ENCODE data around the gene BAHCC1.

The BAHCC1 gene

DNA sequence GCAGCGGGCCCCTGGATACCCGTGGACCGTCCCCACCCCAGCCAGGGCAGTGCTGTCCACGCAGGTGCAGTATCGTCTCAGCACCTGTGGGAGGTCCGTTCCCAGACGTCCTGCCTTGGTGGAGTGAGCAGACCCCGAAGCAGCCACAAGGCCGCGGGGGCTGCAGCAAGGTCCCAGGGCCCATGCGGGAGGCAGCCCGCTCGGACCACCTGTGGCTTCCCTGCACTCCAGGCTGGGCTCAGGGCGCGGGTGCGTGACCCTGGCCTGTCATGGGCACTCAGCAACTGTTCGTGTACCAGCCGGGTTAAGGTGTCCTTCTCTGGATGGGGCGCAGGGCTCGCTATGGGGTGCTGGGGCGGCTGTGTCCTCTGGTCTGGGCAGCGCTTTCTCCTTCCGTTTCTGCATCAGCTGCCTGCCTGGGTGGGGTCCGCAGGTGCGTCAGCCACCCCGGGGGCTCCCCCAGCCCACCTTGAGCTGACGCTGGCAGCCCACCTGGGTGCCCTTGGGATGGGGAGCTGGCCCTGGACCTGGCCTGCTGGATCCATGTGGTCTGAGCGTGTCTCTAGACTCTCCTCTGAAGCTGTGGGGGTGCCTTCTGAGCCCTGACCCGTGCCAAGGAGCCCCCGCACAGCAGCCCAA is 18.4 kb downstream of the BAHCC1 start:
- Histone ChIP-seq H3K9ac (ENCODE audit: low read length) (no peak overlapping the region), H4K20me1 (ENCODE audit: insufficient read depth, low read length) (no peaks in the 10 kb centered on the region; the same call in 1 of the 2 replicates), H3K4me3 (ENCODE audit: low read length) (no peak overlapping the region), H3F3A (ENCODE audit: insufficient read depth, low read length) (no peaks in the 10 kb centered on the region), H3K79me2 (ENCODE audit: low read length) (no peaks in the 10 kb centered on the region), H3K27ac (ENCODE audit: low read length) (no peak overlapping the region), H3K4me2 (ENCODE audit: low read depth, low read length) (no peak overlapping the region), H3K9me3 (replicated peaks; ENCODE audit: insufficient read depth, low read length) (no peaks in the 10 kb centered on the region), H3K9me2 (replicated peaks; ENCODE audit: insufficient read depth, low read length) (no peaks in the 10 kb centered on the region), H3K4me1 (ENCODE audit: low read length) (no peaks in the 10 kb centered on the region), H2AFZ (ENCODE audit: low read length) (no peak overlapping the region), H3K36me3 (replicated peaks; ENCODE audit: insufficient read depth, low read length) (no peaks in the 10 kb centered on the region), H3K27me3 (replicated peaks; ENCODE audit: insufficient read depth, low read length) (peaks cover 89% of the 10 kb centered on the region)
- DNase-seq: no peak
- TF ChIP-seq, protein P1, sequence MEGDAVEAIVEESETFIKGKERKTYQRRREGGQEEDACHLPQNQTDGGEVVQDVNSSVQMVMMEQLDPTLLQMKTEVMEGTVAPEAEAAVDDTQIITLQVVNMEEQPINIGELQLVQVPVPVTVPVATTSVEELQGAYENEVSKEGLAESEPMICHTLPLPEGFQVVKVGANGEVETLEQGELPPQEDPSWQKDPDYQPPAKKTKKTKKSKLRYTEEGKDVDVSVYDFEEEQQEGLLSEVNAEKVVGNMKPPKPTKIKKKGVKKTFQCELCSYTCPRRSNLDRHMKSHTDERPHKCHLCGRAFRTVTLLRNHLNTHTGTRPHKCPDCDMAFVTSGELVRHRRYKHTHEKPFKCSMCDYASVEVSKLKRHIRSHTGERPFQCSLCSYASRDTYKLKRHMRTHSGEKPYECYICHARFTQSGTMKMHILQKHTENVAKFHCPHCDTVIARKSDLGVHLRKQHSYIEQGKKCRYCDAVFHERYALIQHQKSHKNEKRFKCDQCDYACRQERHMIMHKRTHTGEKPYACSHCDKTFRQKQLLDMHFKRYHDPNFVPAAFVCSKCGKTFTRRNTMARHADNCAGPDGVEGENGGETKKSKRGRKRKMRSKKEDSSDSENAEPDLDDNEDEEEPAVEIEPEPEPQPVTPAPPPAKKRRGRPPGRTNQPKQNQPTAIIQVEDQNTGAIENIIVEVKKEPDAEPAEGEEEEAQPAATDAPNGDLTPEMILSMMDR (IDR thresholded peaks at IDR 0.05; ENCODE audit: low read length): no peak
- TF ChIP-seq EZH2phosphoT487 (IDR thresholded peaks at IDR 0.05; ENCODE audit: low read length): no peak
- TF ChIP-seq EZH2 (optimal IDR thresholded peaks at IDR 0.05; ENCODE audit: low read depth, low read length): no peak

DNA sequence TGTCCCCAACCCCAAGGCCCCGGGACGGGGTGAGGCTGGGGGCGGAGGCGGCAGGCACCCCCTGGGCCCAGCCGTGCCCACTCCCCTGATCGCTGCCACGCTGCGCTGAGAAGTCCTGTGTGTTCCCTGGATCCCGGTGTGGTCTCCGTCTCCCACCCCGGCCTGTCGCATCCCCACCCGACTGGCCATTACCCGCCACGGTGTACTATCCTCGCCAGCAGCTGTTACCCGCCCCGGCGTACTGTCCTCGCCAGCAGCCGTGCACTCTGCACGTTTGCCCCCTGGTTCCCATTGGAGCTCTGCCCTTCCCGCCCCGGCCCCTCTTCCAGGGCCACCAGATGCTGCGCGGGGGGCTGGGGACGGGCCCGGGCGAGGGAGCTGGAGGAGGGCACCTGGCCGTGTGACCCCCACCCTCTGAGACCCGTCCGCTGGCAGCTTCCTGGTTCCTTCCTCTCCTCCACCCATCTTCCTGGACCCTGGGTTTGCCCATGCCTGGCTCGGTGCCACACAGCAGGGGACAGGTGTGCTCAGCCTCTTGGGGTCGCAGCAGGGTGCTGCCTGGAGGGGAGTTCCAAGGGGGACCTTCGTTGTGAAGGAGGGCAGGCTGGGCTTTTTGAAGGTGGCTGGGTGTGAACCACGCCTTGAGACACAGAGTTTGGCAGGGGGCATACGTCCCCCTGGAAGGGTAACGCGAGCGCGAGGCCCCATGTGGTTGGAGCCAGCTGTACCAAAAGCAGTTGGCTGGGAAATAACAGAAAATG is 19.7 kb downstream of the BAHCC1 start:
- H2AFZ ChIP-seq (ENCODE audit: low read length): no peak overlapping the region
- no peaks in the 10 kb centered on the region for H3K36me3 ChIP-seq (replicated peaks; ENCODE audit: insufficient read depth, low read length)
- no peak for DNase-seq
- H3K79me2 ChIP-seq (ENCODE audit: low read length): no peaks in the 10 kb centered on the region
- H3K27me3 ChIP-seq (replicated peaks; ENCODE audit: insufficient read depth, low read length): peaks cover 89% of the 10 kb centered on the region
- no peaks in the 10 kb centered on the region for H3K4me1 ChIP-seq (ENCODE audit: low read length)
- no peak overlapping the region for H3K4me3 ChIP-seq (ENCODE audit: low read length)
- H3K27ac ChIP-seq (ENCODE audit: low read length): no peak overlapping the region
- H4K20me1 ChIP-seq (ENCODE audit: insufficient read depth, low read length): no peaks in the 10 kb centered on the region; the same call in 1 of the 2 replicates
- TF ChIP-seq, protein P1 (IDR thresholded peaks at IDR 0.05; ENCODE audit: low read length): no peak
- TF ChIP-seq EZH2 (optimal IDR thresholded peaks at IDR 0.05; ENCODE audit: low read depth, low read length) (no peak), EZH2phosphoT487 (IDR thresholded peaks at IDR 0.05; ENCODE audit: low read length) (no peak)
- no peaks in the 10 kb centered on the region for H3K9me2 ChIP-seq (replicated peaks; ENCODE audit: insufficient read depth, low read length)
- no peak overlapping the region for H3K9ac ChIP-seq (ENCODE audit: low read length)
- no peaks in the 10 kb centered on the region for H3F3A ChIP-seq (ENCODE audit: insufficient read depth, low read length)
- no peak overlapping the region for H3K4me2 ChIP-seq (ENCODE audit: low read depth, low read length)
- H3K9me3 ChIP-seq (replicated peaks; ENCODE audit: insufficient read depth, low read length): no peaks in the 10 kb centered on the region

DNA sequence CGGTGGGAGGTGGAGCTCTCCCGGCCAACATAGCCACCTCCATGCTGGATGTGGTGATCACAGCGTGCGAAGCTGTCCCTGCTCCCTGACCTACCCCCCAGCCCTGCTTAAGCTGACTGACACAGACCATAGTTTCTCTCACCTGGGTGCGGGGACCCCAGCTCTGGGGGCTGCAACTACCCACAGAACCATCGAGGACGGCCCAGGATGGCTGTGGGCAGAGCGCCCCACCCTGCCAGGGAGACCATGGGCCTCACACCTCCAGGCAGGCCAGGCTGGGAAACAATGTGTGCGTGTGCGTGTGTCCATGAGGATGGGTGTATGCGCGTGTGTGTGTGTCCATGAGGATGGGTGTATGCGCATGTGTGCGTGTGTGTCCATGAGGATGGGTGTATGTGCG is 20.4 kb downstream of the BAHCC1 start:
- DNase-seq: no peak
- peaks cover 89% of the 10 kb centered on the region for H3K27me3 ChIP-seq (replicated peaks; ENCODE audit: insufficient read depth, low read length)
- no peak overlapping the region for H3K9ac ChIP-seq (ENCODE audit: low read length)
- H3K36me3 ChIP-seq (replicated peaks; ENCODE audit: insufficient read depth, low read length): no peaks in the 10 kb centered on the region
- TF ChIP-seq, protein P1 (IDR thresholded peaks at IDR 0.05; ENCODE audit: low read length): no peak
- TF ChIP-seq EZH2 (optimal IDR thresholded peaks at IDR 0.05; ENCODE audit: low read depth, low read length) (no peak), EZH2phosphoT487 (IDR thresholded peaks at IDR 0.05; ENCODE audit: low read length) (no peak)
- no peaks in the 10 kb centered on the region for H3K9me2 ChIP-seq (replicated peaks; ENCODE audit: insufficient read depth, low read length)
- H3K4me3 ChIP-seq (ENCODE audit: low read length): no peak overlapping the region
- H3K4me1 ChIP-seq (ENCODE audit: low read length): no peaks in the 10 kb centered on the region
- H3K79me2 ChIP-seq (ENCODE audit: low read length): no peaks in the 10 kb centered on the region
- H3K4me2 ChIP-seq (ENCODE audit: low read depth, low read length): no peak overlapping the region
- H3F3A ChIP-seq (ENCODE audit: insufficient read depth, low read length): no peaks in the 10 kb centered on the region
- H4K20me1 ChIP-seq (ENCODE audit: insufficient read depth, low read length): no peaks in the 10 kb centered on the region; the same call in 1 of the 2 replicates
- H3K9me3 ChIP-seq (replicated peaks; ENCODE audit: insufficient read depth, low read length): no peaks in the 10 kb centered on the region
- no peak overlapping the region for H3K27ac ChIP-seq (ENCODE audit: low read length)
- no peak overlapping the region for H2AFZ ChIP-seq (ENCODE audit: low read length)
